GM19043 (cell line): ENCODE data around the gene MILR1.
"Not testable (repeated sequence)": the region's sequence is repeated elsewhere in the genome, so short reads cannot be mapped to it uniquely, and the experiment has no call there.

Experiments used
- ATAC-seq: cut with Tn5 transposase; IDR thresholded peaks from one replicate; pipeline ENCODE4 v1.9.1; 2021; ENCODE audit warnings: low read depth; ENCODE audit not compliant: unreplicated experiment

Gene MILR1

GRCh38 chr17:64448665-64449512 lies at the start of gene MILR1:
Gene MILR1, plus strand, starts transcription at chr17:64449115. Its CDS starts 54 bp downstream, at chr17:64449169.
- peak; percentile 66 for ATAC-seq

DNA sequence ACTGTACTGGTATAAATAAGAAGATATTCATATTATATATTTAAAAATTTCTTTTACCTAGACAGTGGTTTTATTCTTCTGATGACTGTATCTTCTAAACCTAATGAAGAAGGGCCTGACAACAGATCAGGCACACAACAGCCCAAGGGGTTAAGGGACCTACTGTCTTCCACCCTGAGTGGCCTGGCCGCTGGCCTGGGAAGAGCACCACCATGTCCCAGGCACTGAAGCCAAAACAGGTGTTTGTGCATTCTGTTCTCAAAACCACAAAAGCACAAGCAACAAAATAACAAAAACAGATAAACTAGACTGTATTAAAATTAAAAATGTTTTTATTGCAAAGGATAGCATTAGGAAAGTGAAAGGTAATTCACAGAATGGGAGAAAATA lies 49.2 kb upstream of the MILR1 start:
- no peak for ATAC-seq

- no peak for ATAC-seq
Measured at GRCh38 chr17:64400642-64401041, 48.3 kb upstream of the MILR1 start.

DNA sequence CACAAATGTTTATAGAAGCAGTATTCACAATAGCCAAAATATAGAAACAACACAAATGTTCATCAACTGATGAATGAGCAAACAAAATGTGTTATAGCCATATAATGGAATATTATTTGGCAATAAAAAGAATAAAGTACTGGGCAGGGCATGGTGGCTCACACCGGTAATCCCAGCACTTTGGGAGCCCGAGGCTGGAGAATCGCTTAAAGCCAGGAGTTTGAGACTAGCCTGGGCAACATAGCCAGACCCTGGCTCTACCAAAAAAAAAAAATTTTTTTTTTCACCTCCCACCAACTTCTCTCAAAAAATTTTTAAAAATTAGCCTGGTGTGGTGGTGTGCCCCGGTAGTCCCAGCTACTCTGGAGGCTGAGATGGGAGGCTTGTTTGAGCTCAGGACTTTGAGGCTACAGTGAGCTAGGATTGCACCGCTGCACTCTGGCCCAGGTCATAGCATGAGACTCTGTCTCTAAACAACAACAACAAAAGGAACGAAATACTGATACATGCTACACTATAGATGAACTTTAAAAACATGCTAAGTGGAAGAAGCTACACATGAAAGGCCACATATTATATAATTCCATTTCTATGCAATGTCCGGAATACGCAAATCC lies 47.6 kb upstream of the MILR1 start:
- no peak for ATAC-seq

- no peak for ATAC-seq
Measured at GRCh38 chr17:64401941-64402340, 47.0 kb upstream of the MILR1 start.

DNA sequence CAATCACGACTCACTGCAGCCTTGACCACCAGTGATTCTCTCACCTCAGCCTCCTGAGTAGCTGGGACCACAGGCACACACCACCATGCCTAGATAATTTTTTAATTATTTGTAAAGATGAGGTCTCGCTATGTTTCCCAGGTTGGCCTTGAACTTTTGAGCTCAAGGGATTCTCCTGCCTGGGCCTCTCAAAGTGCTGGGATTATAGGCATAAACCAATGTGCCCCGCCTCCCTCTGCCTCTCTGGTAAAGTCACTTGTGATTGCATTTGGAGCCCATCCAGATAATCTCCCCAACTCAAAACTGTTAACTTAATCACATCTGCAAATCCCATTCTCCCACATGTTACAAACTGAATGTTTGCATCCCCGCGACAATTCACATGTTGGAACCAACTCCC lies 46.4 kb upstream of the MILR1 start:
- ATAC-seq = no peak

- ATAC-seq = no peak
Measured at GRCh38 chr17:64403881-64404460, 44.9 kb upstream of the MILR1 start.

- ATAC-seq = no peak
Measured at GRCh38 chr17:64406321-64407200, 42.4 kb upstream of the MILR1 start.

DNA sequence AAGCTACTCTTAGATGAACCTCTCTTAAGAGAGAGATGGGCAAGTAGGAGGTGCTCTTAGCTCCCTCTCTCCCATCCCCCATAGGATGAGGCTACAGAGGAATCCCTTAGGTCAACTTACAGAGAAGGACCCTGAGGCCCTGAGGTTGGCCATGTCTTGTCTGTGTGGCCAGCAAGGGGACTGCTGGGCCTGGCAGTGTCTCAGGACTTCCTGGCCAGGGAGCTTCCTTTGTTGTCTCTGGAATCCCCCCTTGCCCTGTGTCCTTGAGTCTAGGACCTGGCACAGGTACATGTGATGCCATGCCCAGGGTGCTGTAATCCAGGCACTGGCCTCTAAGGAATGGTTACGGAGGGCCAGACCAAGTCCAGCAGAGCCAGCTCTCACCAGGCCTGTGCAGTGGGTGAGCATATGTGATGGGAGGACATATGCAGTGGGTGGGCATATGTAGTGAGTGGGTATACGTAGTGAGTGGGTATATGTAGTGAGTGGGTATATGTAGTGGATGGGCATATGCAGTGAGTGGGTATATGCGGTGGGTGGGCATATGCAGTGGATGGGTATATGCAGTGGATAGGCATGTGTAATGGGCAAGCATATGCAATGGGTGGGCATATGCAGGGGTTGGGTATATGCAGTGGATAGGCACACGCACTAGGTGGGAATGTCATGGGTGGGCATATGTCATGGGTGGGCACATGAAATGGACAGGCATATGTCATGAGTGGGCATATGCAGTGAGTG lies 38.0 kb upstream of the MILR1 start:
- ATAC-seq = no peak

- no peak for ATAC-seq
Measured at GRCh38 chr17:64411999-64412771, 36.7 kb upstream of the MILR1 start.

DNA sequence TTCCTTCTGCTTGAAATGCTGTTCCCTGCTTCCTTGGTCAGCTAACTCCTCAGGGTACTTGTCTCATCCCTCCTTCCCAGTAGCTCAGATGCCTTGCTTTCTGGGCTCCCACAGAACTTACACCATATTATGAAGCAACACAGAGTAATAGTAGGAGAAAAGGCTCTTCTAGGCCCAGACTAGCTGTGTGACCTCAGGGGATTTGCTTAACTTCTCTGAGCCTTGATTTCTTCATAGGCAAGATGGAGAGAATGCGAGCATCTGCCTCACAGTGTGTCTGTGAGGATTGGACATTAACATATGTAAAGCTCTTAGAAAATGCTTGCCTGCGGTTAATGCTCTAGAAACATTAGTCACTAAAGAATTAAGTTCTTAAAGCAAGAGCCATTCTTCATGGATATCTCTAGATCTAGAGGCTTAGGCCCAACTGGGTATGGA lies 36.0 kb upstream of the MILR1 start:
- no peak for ATAC-seq

DNA sequence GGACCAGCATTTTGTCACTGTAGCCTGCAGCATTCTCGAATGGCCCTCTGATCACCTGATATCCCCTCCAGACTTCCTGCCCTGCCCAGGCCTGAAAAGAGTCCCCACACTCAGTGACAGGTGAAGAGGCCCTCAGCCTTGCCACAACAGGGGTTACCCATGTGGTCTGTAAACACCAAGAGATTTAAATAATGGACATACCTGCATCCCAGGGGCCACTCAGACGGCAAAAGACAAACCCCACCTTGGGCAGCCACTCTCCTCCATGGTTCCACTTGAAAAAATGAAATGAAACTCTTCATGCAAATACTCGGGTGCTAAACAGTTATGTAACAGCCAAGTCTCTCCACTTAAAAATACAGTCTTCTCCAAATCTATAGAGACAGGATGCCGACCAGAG lies 35.4 kb upstream of the MILR1 start:
- ATAC-seq = no peak

DNA sequence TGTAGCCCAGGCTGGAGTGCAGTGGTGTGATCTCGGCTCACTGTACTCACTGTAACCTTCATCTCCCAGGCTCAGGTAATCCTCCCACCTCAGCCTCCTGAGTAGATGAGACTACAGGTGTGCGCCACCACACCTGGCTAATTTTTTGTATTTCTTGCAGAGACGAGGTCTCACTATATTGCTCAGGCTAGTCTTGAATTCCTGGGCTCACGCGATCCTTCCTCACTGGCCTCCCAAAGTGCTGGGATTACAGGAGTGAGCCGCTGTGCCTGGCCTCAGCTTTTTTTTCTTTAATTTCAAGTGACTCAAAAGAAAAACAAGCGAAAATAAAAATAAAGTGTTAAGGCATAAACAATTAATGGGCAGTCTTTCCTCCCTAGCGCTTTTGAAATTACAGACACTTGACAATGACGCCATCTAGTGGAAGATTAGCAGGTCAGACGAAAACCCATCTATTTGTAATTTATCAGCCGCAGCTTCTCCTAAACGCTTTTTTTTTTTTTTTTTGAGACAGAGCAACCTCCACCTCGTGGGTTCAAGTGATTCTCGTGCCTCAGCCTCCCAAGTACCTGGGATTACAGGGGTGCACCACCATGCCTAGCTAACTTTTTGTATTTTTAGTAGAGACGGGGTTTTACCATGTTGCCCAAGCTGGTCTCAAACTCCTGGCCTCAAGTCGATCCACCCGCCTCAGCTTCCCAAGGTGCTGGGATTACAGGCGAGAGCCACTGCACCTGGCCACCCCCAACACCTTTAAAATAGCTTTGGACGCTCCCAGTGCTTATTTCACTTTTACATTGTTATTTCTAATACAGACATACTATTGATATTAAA lies 30.2 kb upstream of the MILR1 start:
- no peak for ATAC-seq

GRCh38 chr17:64420143-64420670 lies 28.7 kb upstream of the MILR1 start:
- no peak for ATAC-seq

GRCh38 chr17:64422121-64422520 lies 26.8 kb upstream of the MILR1 start:
- not testable (repeated sequence) for ATAC-seq

GRCh38 chr17:64423881-64424280 lies 25.0 kb upstream of the MILR1 start:
- ATAC-seq = no peak

GRCh38 chr17:64424324-64424849 lies 24.5 kb upstream of the MILR1 start:
- ATAC-seq = no peak

DNA sequence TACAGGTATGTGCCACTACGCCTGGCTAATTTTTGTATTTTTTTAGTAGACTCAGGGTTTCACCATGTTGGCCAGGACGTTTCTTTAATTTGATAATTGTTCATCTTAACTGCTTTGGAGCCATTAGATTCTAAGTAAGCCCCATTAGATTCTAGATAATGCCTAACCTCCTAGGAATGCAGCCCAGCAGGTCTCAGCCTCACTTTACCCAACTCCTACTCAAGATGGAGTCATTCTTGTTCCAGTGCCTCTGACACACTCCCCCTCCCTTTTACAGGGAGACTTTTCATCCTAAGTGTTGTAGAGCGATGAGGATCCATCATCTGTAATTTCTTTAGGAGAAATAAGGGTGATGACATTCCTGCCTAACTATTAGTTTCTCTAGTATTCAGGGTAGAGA lies 23.7 kb upstream of the MILR1 start:
- ATAC-seq = no peak
